ENCODE measurements around the gene MEST.

MEST gene

DNA sequence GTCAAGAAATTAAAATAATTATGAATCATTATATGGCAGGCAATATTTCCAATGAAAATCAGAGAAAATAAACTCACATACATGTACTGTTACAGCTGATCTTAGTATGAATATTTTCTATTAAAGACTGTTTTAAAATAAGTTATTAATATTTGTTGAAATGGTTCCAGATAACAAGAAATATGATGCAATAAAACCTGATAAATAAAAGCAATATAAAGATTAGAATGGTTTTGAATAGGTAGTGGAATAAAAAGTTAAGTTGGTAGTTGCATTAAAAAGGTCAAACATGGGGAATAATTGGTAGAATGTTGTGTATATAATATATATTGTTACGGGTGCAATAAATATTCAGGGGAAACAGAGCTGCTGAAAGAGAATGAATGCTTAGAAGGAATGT, 52.5 kb downstream of the MEST start:
- no peaks in the 10 kb centered on the region for H3K27me3 ChIP-seq (ENCODE audit: control insufficient read depth, insufficient read depth, low read length)
- H3K4me1 ChIP-seq (ENCODE audit: control insufficient read depth, insufficient read depth, low read length): no peaks in the 10 kb centered on the region
- no peak overlapping the region for H3K4me3 ChIP-seq (ENCODE audit: low read length)
- H3K36me3 ChIP-seq (ENCODE audit: control insufficient read depth, insufficient read depth, low read length): no peaks in the 10 kb centered on the region
- H3K9ac ChIP-seq (ENCODE audit: low read length): no peak overlapping the region
- no peaks in the 10 kb centered on the region for H3K9me3 ChIP-seq (ENCODE audit: control insufficient read depth, low read length)

DNA sequence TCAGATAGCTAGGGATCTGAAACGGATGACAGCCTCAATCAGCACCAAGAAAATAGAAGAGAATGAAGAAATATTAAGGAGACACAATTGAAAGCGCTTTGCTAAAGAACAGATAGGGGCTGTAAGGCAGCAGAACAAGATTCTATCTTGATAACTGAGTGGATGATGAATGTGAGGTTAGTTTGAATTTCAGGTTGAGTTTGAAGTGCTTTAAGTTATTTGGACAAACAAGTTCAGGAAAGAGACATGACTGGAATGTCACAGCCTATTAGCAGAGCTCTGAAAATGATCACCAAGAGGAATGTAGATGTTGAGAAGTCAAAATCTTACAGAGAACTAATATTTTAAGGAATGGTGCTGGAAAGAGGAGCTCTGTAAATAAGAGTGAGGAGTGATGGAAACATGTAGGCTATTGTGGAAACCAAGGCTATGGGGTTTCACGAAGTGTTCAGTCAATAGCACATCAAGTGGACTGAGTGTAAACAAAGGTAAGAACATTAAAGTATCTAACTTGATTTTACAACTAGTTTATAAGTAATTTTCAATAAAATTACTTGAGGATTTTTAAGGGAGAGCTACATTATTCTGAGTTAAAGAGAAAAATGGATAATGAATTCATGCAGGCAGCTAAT, 61.6 kb downstream of the MEST start:
- H3K4me3 ChIP-seq (ENCODE audit: low read length): no peak overlapping the region
- H3K27me3 ChIP-seq (ENCODE audit: control insufficient read depth, insufficient read depth, low read length): no peaks in the 10 kb centered on the region
- H3K36me3 ChIP-seq (ENCODE audit: control insufficient read depth, insufficient read depth, low read length): no peaks in the 10 kb centered on the region
- no peak overlapping the region for H3K9ac ChIP-seq (ENCODE audit: low read length)
- no peaks in the 10 kb centered on the region for H3K4me1 ChIP-seq (ENCODE audit: control insufficient read depth, insufficient read depth, low read length)
- H3K9me3 ChIP-seq (ENCODE audit: control insufficient read depth, low read length): no peaks in the 10 kb centered on the region

DNA sequence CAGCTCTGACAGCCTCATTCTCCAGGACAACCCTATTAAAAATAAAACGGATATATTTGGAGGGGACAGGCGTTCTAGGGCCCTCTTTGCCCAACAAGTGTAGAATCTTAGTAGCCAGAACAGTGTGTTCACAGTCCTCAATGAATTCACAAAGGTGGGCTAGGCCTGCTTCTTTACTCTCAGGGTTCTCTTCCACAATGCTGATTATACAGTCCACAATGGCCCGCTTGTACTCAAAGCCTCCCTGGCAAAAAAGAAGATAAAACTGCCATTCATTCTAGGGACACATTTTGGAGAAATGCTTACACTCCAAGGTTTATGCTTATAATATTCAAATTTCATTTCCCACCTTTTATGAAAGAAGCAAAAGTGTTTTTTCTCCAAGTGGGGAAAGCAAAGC, 62.6 kb downstream of the MEST start:
- H3K4me3 ChIP-seq (ENCODE audit: low read length): no peak overlapping the region
- H3K4me1 ChIP-seq (ENCODE audit: control insufficient read depth, insufficient read depth, low read length): no peaks in the 10 kb centered on the region
- no peaks in the 10 kb centered on the region for H3K27me3 ChIP-seq (ENCODE audit: control insufficient read depth, insufficient read depth, low read length)
- H3K9me3 ChIP-seq (ENCODE audit: control insufficient read depth, low read length): no peaks in the 10 kb centered on the region
- H3K9ac ChIP-seq (ENCODE audit: low read length): no peak overlapping the region
- H3K36me3 ChIP-seq (ENCODE audit: control insufficient read depth, insufficient read depth, low read length): no peaks in the 10 kb centered on the region

All from mucosa of stomach (tissue), 1 donor.